IPS-15b (cell line): ENCODE measurements around the gene LGALS7.
"Not testable (repeated sequence)": the region's sequence is repeated elsewhere in the genome, so short reads cannot be mapped to it uniquely, and the experiment has no call there.

Experiments
- H3K27me3 ChIP-seq: one replicate; pipeline ENCODE4 v1.6.1; 2013; ENCODE audit warnings: low read length; ENCODE audit not compliant: control insufficient read depth, insufficient read depth
- H3K36me3 ChIP-seq: one replicate; pipeline ENCODE4 v1.6.1; 2013; ENCODE audit warnings: low read length; ENCODE audit not compliant: control insufficient read depth, insufficient read depth
- H3K4me1 ChIP-seq: one replicate; pipeline ENCODE4 v1.6.1; 2013; ENCODE audit warnings: mild to moderate bottlenecking, low read length; ENCODE audit not compliant: control insufficient read depth, insufficient read depth
- H3K4me3 ChIP-seq: one replicate; pipeline ENCODE4 v1.5.1; 2013; ENCODE audit warnings: low read depth, low read length
- H3K9ac ChIP-seq: one replicate; pipeline ENCODE4 v1.6.1; 2013; ENCODE audit warnings: low read depth, mild to moderate bottlenecking, low read length
- H3K9me3 ChIP-seq: one replicate; pipeline ENCODE4 v1.6.1; 2013; ENCODE audit warnings: mild to moderate bottlenecking, low read length; ENCODE audit not compliant: control insufficient read depth, insufficient read depth

LGALS7 gene

GRCh38 chr19:38765214-38765613 is 8.1 kb downstream of the LGALS7 start:
- no peaks in the 10 kb centered on the region for H3K27me3 ChIP-seq
- no peaks in the 10 kb centered on the region for H3K4me1 ChIP-seq
- no peaks in the 10 kb centered on the region for H3K9me3 ChIP-seq
- no peaks in the 10 kb centered on the region for H3K36me3 ChIP-seq
- no peak overlapping the region for H3K9ac ChIP-seq
- H3K4me3 ChIP-seq = no peak overlapping the region

GRCh38 chr19:38763795-38764220 is 9.5 kb downstream of the LGALS7 start:
- H3K4me1 ChIP-seq = no peaks in the 10 kb centered on the region
- H3K4me3 ChIP-seq = no peak overlapping the region
- no peak overlapping the region for H3K9ac ChIP-seq
- no peaks in the 10 kb centered on the region for H3K36me3 ChIP-seq
- no peaks in the 10 kb centered on the region for H3K9me3 ChIP-seq
- no peaks in the 10 kb centered on the region for H3K27me3 ChIP-seq

- not testable (repeated sequence) for H3K36me3 ChIP-seq, H3K27me3 ChIP-seq, H3K4me1 ChIP-seq, H3K4me3 ChIP-seq, H3K9me3 ChIP-seq, H3K9ac ChIP-seq
Measured at GRCh38 chr19:38761884-38762389, 11.4 kb downstream of the LGALS7 start.

GRCh38 chr19:38760805-38761517 is 12.4 kb downstream of the LGALS7 start:
- not testable (repeated sequence) for H3K36me3 ChIP-seq, H3K27me3 ChIP-seq, H3K4me3 ChIP-seq, H3K9ac ChIP-seq, H3K4me1 ChIP-seq, H3K9me3 ChIP-seq

DNA sequence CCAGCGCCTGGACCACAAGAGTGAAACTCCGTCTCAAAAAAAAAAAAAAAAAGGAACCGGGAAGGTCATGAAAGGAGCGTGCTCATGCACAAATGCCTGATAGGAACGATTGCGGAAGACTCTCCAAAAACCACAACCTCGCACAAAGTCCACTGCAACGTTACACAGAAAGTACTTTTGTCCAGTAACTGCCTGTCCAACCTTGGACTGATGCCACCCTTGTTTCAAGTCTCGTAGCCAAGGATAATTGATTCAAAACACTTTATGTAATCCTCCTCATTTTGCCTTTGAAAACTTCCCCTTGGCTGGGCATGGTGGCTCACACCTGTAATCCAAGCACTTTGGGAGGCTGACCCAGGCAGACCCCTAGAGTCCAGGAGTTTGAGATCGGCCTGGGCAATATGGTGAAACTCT is 13.7 kb downstream of the LGALS7 start:
- no peaks in the 10 kb centered on the region for H3K36me3 ChIP-seq
- no peaks in the 10 kb centered on the region for H3K4me1 ChIP-seq
- H3K4me3 ChIP-seq = no peak overlapping the region
- no peak overlapping the region for H3K9ac ChIP-seq
- H3K9me3 ChIP-seq = no peaks in the 10 kb centered on the region
- no peaks in the 10 kb centered on the region for H3K27me3 ChIP-seq

- H3K36me3 ChIP-seq, H3K9ac ChIP-seq, H3K4me1 ChIP-seq, H3K4me3 ChIP-seq, H3K27me3 ChIP-seq, H3K9me3 ChIP-seq: not testable (repeated sequence)
Measured at GRCh38 chr19:38754196-38754595, 19.1 kb downstream of the LGALS7 start.

DNA sequence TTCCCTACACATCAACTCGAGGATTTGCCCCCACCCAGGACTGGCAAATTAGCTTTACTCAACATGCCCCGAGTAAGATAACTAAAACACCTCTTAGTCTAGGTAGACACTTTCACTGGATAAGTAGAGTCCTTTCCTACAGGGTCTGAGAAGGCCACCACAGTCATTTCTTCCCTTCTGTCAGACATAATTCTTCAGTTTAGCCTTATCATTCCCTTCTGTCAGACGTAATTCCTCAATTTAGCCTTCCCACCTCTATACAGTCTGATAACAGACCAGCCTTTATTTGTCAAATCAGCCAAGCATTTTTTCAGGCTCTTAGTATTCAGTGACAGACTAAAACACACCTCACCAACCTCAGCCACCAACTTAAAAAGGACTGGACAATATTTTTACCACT is 19.5 kb downstream of the LGALS7 start:
- not testable (repeated sequence) for H3K9ac ChIP-seq, H3K4me1 ChIP-seq, H3K27me3 ChIP-seq, H3K36me3 ChIP-seq, H3K9me3 ChIP-seq, H3K4me3 ChIP-seq

DNA sequence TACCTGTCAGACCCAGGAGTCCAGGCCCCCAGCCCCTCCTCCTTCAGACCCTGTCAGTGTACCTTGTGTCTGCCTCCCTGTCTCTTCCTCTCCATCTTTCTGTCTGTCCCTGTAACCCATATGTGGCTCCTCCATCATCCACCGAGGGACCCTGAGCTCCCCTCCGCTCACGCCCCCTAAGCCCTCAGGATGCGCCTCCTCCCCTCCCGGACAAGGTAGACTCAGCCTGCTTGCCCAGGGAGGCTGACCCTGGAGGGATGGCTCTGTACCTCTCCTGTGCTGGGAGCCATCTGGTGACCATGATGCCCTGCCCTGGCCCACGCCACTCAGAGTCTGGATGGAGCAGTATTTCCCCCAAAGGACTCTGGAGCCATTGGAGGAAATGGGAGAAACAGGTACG is 28.0 kb downstream of the LGALS7 start:
- no peak overlapping the region for H3K9ac ChIP-seq

DNA sequence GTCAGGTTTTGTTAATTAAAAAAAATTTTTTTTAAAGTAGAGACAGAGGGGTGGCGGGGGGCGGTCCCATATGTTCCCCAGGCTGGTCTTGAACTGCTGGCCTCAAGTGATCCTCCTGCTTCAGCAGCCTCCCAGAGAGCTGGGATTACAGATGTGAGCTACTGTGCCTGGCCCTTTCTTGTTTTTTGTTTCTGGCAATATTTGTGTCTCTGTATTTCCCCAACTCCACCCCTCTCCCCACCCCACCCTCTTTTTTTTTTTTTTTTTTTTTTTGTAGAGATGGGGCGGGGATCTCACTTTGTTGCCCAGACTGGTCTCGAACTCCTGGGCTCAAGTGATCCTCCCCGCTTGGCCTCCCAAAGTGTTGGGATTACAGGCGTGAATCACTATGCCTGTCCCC is 28.4 kb downstream of the LGALS7 start:
- Histone ChIP-seq H3K9me3 (no peaks in the 10 kb centered on the region), H3K9ac (no peak overlapping the region), H3K4me1 (no peaks in the 10 kb centered on the region), H3K4me3 (no peak overlapping the region), H3K27me3 (no peaks in the 10 kb centered on the region), H3K36me3 (no peaks in the 10 kb centered on the region)

More for the DNA sequence above, 28.0 kb downstream of the LGALS7 start:
- H3K27me3 ChIP-seq = peaks cover 3% of the 10 kb centered on the region
- H3K9me3 ChIP-seq = no peaks in the 10 kb centered on the region
- H3K36me3 ChIP-seq = no peaks in the 10 kb centered on the region
- H3K4me1 ChIP-seq = no peaks in the 10 kb centered on the region
- H3K4me3 ChIP-seq = no peak overlapping the region

GRCh38 chr19:38744298-38744681 is 29.0 kb downstream of the LGALS7 start, which contains the start of gene CAPN12:
CAPN12 (minus strand) TSS chr19:38744474; CDS start chr19:38744165, 309 bp downstream.
- no peaks in the 10 kb centered on the region for H3K9me3 ChIP-seq
- no peaks in the 10 kb centered on the region for H3K36me3 ChIP-seq
- no peaks in the 10 kb centered on the region for H3K4me1 ChIP-seq
- H3K4me3 ChIP-seq = no peak within 1 kb of the TSS
- H3K27me3 ChIP-seq = no peaks in the 10 kb centered on the region
- no peak within 1 kb of the TSS for H3K9ac ChIP-seq

GRCh38 chr19:38743394-38744297 is 29.7 kb downstream of the LGALS7 start:
- H3K9me3 ChIP-seq = no peaks in the 10 kb centered on the region
- H3K9ac ChIP-seq = no peak overlapping the region
- no peaks in the 10 kb centered on the region for H3K36me3 ChIP-seq
- no peaks in the 10 kb centered on the region for H3K4me1 ChIP-seq
- peaks cover under 1% of the 10 kb centered on the region for H3K27me3 ChIP-seq
- no peak overlapping the region for H3K4me3 ChIP-seq

DNA sequence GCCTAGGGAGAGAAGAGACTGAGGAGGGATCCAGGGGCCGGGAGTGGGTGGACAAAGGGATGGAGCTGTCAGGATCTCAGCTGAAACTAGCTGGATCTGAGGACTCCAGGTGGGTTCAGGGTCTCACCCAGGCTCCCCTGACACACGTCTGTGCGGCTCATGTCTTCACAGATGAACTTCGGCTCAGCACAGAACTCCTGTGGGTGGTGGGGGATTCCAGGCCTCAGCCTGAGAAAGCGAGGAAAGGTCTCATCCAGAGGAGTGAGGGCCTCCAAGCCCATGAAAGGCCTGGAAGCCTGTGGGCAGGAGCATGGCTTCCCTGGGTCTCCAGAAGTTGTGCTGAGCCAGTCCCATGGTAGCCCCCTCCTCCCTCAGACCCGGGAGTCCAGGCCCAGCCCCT is 30.4 kb downstream of the LGALS7 start:
- Histone ChIP-seq H3K4me3 (no peak overlapping the region), H3K9ac (no peak overlapping the region), H3K9me3 (no peaks in the 10 kb centered on the region), H3K27me3 (peaks cover 2% of the 10 kb centered on the region), H3K4me1 (no peaks in the 10 kb centered on the region), H3K36me3 (no peaks in the 10 kb centered on the region)
